GM19099 (cell line): Measurements from ENCODE around the gene CYP27C1.

Experiments used
- POLR2A ChIP-seq: IDR thresholded peaks from 3 replicates; pipeline ENCODE4 v1.6.1; 2011; ENCODE audit warnings: low read depth; ENCODE audit not compliant: insufficient read length; ENCODE audit errors: extremely low read depth

Gene CYP27C1

DNA sequence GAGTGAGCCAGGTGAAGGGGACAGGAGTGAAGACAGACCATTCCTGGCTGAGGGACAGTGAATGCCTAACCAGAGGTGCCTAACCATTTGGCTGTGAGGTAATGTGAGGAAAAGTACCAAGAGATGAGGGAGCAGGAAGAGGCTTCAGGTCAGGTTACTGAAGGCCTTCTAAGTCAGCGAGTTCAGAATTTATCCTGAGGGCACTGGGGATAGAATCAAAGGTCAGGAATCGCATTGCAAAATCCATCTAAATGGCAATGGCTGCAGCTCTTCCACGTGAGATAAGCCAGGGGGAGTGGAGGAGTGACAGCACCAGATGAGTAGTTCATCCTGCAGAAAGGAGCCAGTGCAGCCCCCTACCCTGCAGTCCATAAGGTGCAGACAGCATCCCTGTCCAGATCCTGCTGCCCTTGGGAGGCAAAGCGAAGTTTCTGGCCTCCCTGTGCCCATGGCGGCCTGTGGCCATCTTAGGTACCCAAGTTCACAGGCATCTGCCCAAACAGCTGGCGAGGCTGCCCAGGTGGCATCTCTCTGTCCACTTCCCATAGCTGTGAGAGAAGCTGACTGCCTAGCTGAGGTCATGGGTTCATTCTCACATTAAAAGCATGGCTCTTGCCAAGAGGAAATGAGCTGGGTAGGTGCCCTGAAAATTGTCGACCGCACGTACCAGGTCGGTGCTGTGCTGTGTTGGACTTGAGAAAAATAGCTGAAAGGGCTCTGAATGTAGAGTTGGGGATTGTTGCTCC lies 49.5 kb downstream of the CYP27C1 start:
- no peak for TF ChIP-seq POLR2A

GRCh38 chr2:127170021-127170420 lies 50.1 kb downstream of the CYP27C1 start:
- TF ChIP-seq POLR2A: no peak

- no peak for TF ChIP-seq POLR2A
These were observed 50.9 kb downstream of the CYP27C1 start for GRCh38 chr2:127169066-127169660.

DNA sequence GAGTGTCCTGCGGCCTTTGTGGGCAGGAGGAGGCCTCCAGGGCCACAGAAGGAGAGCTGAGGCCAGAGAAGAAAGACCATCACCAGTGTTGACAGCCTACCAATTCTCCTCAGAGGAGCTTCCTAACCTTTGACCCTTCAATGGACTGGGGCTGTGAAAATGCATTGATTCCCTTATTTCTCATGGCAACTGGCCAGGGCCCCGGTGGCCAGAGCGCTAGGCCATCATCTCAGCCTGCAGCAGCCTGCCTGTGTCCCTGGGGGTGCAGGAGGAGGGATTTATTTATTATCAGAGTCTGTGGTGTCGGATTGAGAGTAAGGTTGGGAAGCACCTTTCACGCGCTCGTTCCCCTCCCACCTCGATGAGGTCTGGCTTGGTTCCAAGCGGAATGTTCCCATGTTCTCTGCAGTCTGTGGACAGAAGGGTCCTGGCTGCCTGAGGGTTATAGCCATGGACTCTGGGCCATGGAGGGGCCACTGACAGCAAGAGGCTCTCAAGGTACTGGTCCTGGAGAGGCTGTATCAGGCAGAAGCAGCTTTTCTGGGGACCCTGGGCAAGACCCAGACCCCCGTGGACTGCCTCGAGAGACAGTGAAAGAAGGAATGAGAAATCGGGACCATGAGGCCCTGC lies 53.8 kb downstream of the CYP27C1 start:
- TF ChIP-seq POLR2A: no peak

DNA sequence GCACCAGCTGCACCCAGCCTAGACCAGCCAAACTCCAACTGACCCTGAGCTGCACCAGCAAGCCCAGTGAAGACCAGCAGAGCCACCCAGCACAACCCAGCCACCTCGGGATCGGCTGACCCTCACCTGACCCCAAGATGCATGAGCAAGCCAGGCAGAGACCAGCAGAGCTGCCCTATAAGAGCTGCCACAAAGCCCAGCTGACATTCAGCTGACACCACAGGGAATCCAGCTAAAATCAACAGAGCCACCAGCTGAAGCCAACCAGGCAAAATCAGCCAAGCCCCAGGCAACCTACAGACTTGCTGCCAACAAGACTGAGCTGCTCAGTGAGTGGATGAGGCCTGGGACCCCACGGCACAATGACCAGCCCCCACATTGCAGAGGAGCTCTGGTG lies 54.6 kb downstream of the CYP27C1 start:
- no peak for TF ChIP-seq POLR2A

GRCh38 chr2:127164761-127165538 lies 55.1 kb downstream of the CYP27C1 start:
- no peak for TF ChIP-seq POLR2A

DNA sequence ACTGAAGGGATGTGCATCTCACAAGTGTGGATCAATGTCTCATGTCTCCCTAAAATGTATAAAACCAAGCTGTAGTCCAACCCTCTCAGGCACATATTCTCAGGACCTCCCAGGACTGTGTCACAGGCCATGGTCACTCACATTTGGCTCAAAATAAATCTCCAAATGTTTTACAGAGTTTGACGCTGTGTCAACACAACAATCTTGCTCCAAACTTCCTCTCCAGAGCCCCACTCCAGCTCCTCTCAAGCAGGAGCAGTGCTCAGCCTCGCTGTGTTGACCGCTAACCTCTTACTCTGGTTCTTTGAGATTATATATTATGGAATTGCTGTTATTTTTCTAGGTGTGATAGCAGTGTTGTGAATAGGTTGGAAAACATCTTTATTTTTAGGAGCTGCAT lies 56.2 kb downstream of the CYP27C1 start:
- TF ChIP-seq POLR2A: no peak

DNA sequence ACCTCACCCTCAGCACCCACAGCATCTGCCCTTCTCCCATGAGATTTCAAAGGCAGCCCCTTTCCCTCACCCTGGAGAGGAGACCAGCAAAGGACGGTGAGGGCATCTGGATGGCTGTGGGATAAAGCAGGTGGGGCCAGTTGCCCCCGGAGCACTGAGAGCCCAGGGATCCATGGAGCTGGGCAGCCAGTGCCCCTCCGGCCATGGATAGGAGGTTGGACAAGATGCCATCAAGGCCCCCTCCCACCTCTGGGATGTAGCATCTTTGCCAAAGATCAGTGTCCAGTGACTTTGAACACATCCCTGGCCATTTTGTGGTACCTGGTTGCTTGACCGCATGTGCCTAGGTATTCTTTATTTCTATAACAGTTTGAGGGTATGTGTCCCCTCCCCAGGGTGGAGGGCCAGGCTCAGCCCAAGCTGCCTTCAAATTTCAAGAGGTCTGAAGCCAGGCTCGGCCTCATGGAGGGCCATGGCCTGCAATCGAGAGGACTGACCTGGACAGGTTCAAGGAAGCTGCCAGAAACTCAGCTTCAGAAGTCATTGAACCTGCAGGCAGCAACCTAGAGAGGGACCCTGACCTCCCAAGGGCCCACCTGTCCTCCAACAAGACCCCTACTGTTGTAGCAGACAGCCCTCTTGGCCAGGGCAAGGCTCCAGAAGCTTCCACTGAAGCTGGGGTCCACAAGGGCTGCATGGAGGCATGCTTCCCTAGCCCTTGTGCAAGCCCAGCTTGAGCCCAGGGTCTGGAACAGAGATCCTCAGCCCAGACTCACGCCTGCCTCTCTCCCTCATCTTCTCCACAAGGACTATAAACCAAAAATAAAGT lies 57.6 kb downstream of the CYP27C1 start:
- no peak for TF ChIP-seq POLR2A

GRCh38 chr2:127161176-127162136 lies 58.6 kb downstream of the CYP27C1 start:
- no peak for TF ChIP-seq POLR2A

- TF ChIP-seq POLR2A: no peak
These were observed 59.4 kb downstream of the CYP27C1 start for GRCh38 chr2:127160676-127161075.

GRCh38 chr2:127159543-127159942 lies 60.6 kb downstream of the CYP27C1 start:
- no peak for TF ChIP-seq POLR2A

DNA sequence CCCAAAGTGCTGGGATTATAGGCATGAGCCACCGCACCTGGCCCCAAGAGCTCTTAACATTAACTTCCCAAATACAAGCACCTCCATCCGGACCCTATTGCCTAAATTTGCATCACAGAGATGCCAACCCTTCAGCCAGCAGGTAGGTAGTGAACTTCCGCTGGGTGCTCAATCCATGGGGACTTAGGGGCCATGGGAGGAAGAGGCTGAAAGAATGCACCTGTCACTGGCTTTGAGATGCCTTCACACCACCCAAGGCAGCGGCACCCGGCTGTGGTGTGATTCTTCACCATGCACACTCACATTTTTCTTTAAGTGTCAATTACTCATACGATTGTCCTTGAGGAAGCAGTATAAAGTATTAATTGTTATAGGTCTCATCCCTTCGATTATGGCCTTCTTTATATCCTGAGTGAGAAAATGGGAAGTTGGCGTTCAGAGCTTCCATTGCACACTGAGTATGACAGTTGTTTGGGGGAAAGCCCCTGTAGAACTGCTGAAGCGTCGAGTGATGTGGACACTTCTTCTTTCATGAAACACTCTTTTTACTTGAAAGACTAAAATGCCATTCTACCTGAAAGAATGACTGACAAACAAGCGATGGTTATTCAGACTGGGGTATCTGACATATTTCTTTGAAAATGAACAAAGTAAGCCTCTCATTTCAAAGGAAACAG lies 61.3 kb downstream of the CYP27C1 start:
- TF ChIP-seq POLR2A: no peak

DNA sequence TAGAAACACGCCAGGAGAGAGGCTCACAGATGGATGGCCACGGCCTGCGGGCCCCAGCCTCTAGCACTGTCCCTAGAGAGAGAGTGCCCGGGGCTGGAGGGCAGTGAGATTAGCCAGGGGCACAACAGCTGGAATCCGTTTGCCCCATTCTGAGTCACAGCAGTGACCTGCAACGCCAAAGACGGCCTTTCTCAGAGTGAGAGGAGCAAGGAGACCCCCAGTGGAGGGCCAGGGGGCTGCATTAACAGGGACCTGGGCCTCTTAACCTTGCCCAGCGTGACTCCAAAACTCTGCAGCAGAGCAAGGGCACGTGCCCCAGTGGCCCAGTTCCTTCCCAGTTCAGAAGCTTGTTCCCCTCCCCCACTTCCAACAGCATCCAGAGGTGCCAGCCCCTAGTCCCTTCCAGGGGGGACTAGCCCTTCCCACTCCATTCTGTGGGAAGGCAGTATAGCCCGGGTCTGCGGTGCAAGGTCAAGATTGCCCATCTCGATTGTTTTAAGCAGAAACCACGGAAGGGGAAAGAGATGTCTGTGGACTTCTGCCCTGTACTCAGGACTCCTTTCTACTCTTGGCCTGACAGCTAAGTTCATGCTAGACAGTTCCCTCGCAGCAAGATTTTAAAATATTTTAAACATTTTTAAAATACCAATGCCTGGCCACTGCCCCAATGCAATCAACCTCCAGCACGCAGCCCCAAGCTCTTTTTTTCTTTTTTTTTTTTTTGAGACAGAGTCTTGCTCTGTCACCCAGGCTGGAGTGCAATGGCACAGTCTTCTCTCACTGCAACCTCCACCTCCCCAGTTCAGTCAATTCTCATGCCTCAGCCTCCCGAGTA lies 62.2 kb downstream of the CYP27C1 start:
- no peak for TF ChIP-seq POLR2A

DNA sequence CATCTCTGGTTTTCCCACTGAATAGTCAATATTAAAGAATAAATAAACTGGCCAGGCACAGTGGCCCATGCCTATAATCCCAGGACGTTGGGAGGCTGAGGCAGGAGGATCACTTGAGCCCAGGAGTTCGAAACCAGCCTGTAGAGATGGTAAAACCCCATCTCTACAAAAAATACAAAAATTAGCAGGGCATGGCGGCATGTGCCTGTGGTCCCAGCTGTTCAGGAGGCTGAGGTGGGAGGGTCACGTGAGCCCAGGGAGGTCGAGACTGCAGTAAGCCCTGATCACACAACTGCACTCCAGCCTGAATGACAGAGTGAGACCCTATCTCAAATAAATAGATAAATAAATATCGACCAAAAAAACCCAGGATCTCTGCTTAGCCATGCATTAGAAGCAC lies 63.0 kb downstream of the CYP27C1 start:
- no peak for TF ChIP-seq POLR2A
